Suppressor macrophage treated with lipopolysaccharide for 1 hour (primary cell): ENCODE measurements around the gene ZNF605.
A peak's percentile ranks its signal among the peaks of the same experiment; 100 is the strongest.
"Not testable (repeated sequence)": the region's sequence is repeated elsewhere in the genome, so short reads cannot be mapped to it uniquely, and the experiment has no call there.

ENCODE experiments used
- DNase-seq, 3 donors: peaks; one replicate each; pipeline ENCODE4 v3.0.0-alpha.2; 2020 to 2022

Gene ZNF605

DNA sequence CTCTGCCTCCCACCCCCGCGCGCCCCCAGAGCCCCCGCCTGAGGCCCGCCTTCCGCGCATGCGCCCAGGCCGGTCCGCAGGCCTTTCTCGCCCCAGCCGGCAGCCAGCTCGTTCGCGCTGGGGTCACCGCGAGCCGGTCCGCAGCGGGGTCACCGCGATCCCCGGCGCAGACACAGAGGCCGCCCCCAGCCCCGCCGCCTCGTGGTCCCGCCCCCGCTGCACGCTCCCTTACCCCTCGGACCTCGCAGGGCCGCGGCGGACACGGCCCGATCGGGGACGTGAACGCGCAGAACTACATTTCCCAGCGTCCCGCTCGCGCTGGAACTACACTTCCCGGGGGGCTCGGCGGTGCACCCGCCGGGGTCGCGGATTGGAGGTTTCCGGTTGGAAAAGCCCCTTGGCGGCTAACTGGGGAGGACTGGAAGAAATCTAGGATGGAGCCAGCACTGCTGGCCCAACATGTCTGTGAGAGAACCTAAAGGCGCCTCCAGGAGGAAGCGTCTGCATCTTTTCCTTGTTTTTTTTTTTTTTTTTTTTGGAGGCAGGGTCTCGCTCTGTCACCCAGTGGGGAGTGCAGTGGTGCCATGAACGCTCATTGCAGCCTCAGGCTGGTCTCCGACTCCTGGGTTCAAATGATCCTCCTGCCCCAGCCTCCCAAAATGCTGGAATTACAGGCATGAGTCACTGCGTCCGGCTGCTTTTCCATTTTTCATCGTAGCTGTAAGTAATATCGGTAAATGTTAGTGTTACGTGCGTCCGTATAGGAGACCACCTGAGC, at the start of gene ZNF605:
TSS of gene ZNF605 (minus strand) at position 296 of the 778 bp plus-strand sequence. CDS start 10,671 bp downstream, outside the sequence.
- DNase-seq: peak; percentile 91 to 95 (median 92)

DNA sequence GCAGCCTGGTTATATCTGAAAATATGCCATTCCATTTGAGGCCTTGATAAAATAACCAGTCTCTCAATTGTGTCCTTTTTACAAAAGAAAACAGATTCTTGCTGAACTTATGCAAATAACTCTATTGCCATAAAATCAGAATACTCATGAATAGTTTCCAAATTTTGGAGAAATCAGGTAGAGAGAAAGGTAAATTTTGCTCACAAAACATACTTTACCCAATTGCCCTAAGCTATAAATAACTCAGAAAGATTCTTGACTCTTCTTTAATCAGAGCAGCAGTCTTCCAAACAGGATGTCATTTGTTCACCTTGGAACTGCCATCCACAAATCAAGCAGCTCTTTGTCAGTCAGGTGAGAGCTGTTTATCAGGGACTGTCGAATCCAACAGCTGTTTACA, 42.6 kb upstream of the ZNF605 start:
- DNase-seq: no peak

DNA sequence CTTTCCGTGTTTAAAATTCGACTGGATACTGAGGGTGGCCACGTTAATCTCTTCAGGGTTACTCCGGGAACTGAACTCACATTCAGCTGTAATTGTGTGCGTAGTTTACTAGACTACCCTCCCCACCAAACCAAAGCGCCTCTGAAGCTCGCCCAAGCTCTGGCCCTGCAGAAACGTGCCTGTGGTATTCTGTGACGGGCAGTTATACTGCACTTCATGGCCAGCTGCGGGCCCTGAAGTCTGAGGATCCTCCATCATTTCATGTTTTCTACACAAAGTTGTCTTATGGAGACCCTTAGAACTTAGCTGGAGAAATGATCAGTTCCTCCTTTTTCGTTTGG, 30.7 kb upstream of the ZNF605 start:
- DNase-seq: no peak

DNA sequence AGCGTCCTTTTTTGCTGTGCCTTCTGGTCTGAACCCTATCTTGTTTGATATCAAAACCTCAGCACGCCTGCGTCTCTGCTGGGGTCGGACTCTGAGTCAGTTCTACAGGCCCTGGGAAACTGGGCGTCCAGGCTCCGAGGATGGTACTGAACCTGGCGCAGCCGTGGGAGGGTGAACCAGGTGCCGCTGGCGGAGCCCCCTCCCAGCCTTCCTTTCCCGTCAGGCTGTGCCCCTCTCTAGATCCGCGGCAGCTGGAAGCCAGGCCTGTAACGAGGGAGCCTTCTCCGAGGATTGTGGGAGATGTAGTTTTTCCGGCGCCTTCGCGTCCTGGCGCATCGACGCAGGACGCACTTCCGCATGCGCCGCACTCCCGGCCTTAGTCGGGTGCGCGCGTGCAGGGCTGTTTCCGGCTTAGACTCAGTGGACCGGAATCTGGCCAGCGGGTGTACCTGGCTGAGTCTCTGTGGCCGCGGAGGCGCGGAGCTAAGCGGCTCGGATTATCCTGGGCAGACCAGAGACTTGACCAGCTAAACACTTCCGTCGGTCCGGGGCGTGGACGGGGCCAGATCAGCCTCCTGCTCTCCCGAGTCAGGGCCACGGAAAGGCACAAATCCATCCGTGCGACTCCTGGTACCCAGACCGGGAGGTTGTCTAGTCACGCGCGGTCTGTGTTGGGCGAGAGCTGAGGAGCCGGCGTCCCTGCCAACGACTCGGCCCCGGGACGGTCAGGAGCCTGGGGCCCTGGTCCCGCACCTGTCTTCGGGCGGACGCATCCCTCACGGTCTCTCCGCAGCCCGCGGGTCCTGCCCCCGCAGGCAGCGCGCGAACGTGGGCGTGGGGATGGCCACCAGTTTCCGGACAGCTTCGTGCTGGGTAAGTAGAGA, 30.1 kb upstream of the ZNF605 start, which contains the start of gene ZNF26:
TSS of gene ZNF26 (plus strand) at position 367 of the 884 bp plus-strand sequence. CDS start at position 841, 474 bp downstream.
- peak; percentile 92 to 94 (median 94) for DNase-seq

DNA sequence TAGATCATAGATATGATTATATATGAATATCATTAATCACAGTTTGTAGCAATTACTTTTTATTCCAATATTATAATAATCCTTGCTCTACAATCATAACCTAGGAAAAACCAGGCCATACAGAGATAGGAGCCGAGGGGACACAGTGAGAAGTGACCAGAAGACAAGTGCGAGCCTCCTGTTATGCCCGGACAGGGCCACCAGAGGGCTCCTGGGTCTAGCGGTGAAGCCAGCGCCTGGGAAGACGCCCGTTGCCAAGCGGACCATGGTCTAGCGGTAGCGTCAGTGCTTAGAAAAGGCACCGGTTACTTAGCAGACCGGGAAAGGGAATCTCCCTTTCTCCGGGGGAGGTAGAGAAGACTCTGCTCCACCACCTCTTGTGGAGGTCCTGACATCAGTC, 20.8 kb upstream of the ZNF605 start:
- DNase-seq: peak in 2 of 3 donors; percentile 31 to 42

DNA sequence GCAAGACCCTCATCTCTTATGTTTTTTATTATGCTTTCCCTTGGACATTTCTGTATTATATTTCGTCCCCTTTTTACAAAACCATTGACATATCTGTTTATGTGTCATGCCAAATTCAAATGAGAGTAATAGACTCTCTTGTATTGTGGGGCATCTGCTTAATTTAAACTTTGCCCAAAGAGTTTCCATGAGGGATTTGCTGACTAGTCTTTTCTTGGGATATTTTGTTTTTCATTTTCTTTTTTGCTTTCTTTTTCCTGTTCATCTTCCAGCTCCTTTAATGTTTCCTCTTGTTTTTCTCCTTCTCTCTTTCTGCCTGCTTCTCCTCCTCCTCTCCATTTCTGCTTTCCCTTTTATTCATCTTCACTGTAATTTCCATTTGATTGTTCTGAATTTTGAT, 16.3 kb upstream of the ZNF605 start:
- no peak for DNase-seq

DNA sequence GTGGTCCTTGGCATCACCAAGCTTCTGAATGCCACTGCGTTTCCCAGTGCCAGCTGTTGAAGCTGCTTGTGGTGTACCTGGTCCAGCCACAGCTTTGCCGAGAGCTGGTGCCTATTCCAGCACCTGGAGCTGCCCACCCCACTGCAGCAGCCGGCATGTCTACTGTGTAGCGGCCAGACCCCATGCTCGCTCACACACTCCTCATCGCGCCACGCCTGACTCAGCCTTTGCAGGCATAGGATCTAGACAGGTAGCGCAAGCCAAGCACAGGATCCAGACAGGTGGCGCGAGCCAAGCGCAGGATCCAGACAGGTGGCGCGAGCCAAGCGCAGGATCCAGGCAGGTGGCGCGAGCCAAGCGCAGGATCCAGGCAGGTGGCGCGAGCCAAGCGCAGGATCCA, 11.6 kb upstream of the ZNF605 start:
- DNase-seq: no peak

DNA sequence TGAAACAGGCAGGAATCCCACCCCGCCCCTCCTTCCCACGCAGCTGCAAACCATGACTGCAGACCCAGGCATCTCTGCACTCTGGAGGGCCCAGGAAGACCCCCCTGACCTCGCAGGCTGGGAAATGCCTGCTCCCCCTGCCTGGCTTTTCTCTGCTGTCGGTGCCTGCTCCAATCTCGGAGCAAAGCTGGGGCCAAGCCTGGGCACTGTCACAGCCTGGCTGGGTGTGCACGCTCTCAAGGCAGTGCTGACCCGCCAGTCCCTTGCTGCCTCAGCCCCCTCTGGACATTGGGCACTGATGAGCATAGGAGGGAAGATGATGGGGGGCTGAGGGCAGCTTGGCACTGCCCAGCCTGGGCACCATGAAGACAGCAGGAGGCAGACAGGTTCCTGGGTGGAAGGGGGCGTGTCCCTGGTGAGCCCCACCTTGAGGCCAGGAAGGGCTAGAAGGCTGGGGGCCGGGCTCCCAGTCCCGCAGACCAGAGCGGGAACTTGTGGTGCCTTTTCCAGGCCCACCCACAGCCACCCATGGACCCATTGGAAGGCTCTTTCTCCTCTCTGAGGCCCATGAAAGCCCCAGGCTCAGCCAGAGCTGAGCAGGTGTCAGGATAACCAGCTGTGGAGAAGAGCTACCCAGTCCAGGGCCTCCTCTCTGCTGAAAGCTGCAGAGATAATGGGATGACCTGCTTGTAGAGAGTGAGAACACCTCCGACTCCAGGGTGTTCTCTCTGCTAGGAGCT, 10.7 kb upstream of the ZNF605 start:
- DNase-seq: no peak

DNA sequence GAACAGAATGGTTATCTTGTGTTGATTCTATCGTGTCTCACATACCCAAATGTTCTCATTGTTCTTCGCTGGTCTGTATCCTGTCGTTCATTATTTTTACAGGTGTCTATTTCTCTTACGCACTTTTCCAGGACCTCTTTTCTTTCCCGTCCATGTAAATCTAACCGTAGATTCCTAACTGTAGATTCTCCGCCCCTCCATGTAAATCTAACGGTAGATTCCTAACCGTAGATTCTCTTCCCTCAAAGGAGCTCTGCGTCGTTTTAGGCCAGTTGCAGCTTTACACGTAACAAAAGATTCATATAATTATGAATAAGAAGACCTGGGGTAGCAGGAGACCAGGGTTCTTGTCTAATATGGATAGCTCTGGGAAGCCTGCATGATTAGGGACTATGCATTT, 9.7 kb upstream of the ZNF605 start:
- no peak for DNase-seq

DNA sequence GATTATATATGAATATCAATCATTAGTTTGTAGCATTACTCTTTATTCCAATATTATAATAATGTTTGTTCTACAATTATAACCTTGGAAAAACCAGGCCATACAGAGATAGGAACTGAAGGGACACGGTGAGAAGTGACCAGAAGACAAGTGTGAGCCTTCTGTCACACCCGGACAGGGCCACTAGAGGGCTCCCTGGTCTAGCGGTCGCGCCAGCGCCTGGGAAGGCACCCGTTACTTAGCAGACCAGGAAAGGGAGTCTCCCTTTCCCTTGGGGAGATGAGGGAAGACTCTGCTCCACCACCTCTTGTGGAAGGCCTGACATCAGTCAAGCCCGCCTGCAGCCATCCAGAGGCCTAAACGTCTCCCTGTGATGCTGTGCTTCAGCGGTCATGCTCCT, 7.8 kb upstream of the ZNF605 start:
- DNase-seq: peak in 1 of 3 donors; percentile 19

DNA sequence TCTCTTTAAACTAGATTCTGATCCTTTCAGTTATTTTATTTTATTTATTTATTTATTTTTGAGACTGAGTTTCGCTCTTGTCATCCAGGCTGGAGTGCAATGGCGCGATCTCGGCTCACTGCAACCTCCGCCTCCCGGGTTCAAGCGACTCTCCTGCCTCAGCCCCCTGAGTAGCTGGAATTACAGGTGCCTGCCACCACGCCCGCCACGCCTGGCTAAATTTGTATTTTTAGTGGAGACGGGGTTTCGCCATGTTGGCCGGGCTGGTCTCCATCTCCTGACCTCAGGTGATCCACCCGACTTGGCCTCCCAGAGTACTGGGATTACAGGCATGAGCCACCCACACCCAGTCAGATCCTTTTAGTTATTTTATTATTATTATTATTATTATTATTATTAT, 5.7 kb upstream of the ZNF605 start:
- DNase-seq: not testable (repeated sequence)

DNA sequence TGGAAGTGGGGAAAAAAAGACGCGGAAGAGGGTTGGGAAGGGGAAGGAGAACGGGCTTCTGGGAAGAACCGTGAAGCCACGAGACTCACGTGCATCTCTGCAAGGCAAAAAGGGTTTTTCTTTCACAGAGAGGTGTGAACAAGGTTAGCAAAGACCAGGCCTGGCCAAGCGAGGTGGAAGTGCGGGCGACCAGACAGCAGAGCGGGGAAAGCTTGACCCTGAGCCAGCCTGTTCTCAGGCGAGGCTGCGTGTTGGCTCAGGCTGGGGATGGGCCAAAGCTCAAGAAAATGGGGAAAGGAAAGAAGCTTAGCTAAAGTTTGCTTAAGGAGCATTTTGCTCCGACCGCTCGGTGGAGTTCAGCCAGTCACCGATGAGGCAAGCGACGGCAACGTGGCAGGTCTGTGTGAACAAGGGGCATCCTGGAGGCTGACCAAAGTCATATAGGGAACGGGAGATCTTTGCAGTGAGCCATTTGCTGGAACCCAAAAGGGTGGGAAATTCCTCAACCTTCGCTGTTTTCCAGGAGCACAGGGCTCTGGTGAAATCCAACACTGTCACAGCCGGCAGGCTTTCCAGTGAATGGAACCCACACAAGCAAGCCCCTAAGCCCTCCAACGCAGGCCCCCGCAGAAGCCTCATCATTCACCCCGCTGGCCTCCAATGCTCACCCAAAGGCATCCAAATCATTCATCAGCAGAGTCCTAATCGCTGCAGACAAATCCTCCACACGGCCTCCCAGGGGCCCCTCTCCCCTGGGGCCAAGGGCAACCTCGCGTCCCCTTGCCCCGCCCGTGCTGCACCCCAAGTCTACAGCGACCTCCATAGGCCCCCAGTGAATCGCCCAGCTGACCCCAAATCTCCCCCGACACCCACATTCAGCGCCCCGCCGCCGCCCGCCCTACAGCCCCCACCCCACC, 754 bp downstream of the ZNF605 start:
- DNase-seq: peak; percentile 45 to 61 (median 52)

DNA sequence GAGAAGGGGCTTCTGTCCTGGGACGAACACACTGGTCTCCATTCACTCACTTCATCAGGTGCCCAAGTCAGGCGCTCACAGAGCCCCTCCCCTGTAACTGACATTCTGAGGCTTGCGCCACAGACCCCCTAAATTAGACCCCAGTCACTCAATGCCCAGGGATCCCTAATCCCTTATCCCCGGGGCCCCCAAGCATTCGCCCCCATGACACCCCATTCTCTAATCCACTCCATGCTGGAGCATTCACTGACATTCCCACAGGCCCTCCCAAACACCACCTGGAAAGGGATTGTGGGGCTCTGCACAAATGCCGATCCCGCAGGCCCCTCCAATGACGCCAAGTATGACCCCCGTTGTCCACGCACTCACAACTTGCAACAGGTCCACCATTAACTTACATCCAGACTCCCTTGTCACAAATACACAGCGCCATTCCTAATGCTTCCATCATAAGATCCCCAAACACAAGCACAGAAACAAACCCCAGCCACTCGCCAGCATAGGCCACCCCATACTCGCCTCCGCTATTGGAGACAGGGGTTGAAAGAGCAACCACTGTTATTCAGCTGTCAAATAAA, 1.5 kb downstream of the ZNF605 start:
- no peak for DNase-seq

DNA sequence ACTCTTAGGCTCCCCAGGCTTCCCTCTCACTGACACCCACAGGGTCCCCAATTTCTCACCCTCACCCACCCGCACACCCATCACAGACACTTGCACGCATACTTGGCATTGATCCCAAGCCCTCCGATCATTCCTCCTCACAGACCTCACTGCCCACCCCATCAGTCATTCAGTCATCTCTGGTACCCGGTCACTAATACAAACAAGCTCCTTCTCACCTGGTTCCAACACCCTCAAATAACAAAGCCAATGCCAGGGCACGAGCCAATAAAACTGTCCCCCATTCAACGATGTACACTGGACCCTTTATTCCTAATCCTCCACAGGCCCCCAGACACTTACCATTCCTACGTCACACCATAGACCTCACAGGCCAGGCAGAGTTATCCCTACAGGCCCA, 2.3 kb downstream of the ZNF605 start:
- no peak for DNase-seq

DNA sequence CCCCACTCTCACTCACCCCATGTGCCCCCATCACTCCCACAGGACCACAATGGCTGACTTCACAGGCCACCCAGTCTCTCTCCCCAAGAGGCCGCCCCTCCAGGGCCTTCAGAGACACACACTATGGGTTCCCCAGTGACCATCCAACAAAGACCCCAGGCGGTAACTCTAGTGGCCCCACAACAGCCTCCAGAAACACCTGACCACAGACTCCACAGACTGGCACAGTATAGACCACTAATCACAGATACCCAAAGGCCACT, 3.0 kb downstream of the ZNF605 start:
- no peak for DNase-seq

DNA sequence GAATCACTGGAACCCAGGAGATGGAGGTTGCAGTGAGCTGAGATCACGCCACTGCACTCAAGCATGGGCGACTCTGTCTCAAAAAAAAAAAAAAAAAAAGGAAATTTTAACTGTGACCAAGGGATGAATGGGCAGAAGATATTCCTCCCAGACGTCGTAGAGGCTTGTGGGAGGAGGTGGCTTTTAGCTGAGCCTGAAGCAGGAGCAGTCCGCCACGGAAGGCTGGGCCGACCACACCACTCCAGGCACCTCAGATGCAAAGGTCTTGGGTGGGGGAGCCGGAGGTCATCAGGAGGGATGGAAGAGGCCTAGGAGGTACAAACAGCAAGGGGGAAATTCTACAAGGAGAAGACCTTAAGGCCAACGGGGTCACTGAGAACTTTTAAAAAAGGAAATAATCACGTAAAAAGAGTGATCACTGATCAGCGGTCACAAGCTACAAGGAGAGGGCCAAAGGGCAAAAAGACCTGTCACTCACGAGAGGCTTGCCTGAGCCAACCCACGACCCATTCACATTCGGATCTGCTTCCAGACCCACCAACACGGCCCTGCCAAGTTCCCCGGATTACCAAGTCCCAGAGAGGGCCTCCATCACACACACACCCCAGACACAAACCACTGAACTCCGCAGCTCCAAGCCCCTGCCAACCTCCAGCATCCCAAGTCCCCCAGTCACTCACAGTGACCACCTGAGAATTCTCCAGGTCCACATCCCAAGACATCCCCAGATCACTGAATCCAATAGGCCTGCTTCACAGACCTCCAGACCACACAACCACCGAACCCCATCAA, 3.5 kb downstream of the ZNF605 start:
- DNase-seq: no peak

DNA sequence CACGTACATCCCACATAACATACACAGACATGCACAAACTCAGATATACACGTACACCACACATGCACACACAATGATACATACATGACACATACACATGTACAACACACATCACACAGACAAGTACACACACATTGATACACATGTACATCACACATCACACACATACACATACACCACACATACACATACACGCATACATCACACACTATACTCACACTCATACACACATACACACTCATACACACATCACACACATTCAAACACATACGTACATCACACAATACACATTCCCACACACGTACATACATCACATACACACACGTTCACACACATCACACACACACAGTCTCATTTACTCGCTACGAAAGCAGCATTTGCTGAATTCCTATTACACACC, 4.5 kb downstream of the ZNF605 start:
- DNase-seq: no peak

DNA sequence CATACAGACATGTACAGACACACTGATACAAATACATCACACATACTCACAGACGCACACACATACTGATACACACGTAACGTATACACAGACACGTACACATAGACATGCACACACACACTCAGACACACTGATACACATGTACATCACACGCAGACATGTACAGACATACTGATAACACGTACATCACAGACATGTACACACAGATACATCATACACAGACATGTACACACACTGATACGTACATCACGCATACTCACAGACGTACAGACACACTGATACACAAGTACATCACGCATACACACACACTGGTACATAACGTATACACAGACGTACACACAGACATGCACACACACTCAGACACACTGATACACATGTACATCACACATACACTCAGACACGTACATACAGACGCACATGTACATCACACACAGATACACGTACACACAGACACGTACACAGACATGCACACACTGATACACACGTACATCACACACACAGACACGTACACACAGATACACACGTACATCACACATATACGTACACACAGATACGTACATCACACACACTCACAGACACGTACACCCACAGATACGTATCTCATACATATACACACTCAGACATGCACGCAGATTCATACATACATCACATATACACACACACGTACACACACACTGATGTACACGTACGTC, 5.1 kb downstream of the ZNF605 start:
- DNase-seq: no peak

DNA sequence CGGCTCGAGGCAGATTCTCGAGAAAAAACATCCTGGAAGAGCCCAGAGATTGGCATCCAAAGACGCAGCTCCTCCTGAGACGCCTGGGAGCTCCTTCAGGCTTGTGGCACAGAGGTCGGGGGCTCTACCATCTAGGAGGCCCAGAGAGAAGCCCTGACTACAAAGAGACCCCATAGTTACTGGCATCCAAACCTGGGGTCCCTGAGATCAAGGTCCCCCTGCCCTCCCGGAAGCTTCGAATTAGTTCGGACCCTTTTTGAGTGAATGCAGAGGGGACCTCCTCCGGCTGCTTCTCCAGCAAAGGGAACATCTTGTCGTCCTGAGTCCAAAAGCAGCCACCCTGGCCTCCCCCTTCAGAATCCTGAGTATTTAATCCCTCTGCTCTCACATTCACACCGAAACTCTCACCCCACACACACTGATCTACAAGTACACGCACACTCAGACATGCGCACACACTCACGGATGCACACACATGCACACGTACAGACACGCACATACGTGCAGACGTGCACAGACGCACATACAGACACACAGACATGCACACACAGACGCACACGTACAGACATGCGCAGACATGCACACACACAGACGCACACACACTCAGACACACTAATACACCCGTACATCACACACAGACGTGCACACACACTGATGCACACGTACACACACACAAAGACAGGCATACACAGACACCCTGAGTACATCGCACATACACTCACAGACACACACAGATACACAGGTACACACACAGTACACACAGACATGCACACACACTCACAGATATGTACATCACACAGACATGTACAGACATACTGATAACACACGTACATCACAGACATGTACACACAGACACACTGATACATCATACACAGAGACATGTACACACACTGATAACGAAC, 5.9 kb downstream of the ZNF605 start:
- no peak for DNase-seq
